Activated T-helper 2 cell treated with anti-CD3 and anti-CD28 coated beads, Interferon-gamma antibody, Interleukin-2, Interleukin-4, amounts not matched to agents 10 μg/mL and 5 μg/mL and 100 μg/mL, durations not matched to agents 14 hours and 24 hours and 36 hours (primary cell): ENCODE data around the gene FOXF2. TPM values are rescaled to one million over a fixed set of nuclear protein-coding genes. Genes with fewer than 3 reads are reported as not detected.

Experiments
- DNase-seq: peaks from one replicate; pipeline ENCODE4 v3.0.0; 2021; ENCODE audit warnings: low spot score
- H3K27ac Mint-ChIP-seq: one replicate; pipeline ENCODE4 v1.8.0; 2021; ENCODE audit warnings: mixed read lengths
- H3K27me3 Mint-ChIP-seq: one replicate; pipeline ENCODE4 v1.8.0; 2021; ENCODE audit warnings: low read depth, mixed read lengths
- H3K36me3 Mint-ChIP-seq: one replicate; pipeline ENCODE4 v1.8.0; 2021; ENCODE audit warnings: low read depth, mixed read lengths
- H3K4me1 Mint-ChIP-seq: one replicate; pipeline ENCODE4 v1.8.0; 2021; ENCODE audit warnings: low read depth, mixed read lengths
- H3K4me3 Mint-ChIP-seq: one replicate; pipeline ENCODE4 v1.8.0; 2021; ENCODE audit warnings: low read depth, mild to moderate bottlenecking, moderate library complexity, mixed read lengths
- H3K9me3 Mint-ChIP-seq: one replicate; pipeline ENCODE4 v1.8.0; 2021; ENCODE audit warnings: mixed read lengths
- intact Hi-C: fragments of 100-400 bp; cut with micrococcal nuclease; formaldehyde crosslinking; loops from one replicate; pipeline ENCODE4 v1.15.1; 2023
- total RNA-seq: library from RNA; stranded (reverse); gene quantifications from 2 replicates; pipeline ENCODE4 v1.2.3, GENCODE V29; 2022

FOXF2 gene
- total RNA-seq, 1 donor from 2014 or later = not detected

DNA sequence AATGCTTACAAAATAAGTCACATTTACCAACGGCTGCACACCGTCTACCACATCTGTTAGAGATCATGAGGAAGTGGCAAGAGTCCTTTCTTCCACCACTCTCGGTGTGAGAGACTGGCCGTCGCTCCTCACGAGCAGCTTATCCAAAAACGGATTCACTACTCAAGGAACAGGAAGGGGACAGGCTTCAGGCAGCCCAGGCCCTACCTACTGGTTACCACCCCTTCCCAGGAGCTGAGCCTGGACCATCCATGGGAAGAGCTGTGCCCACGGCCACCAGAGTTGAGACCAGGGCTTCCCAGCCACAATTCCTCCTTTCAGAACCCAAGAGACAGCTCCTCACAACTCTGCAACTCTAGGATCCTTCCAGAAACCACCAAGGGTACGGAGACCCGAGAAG lies 37.0 kb downstream of the FOXF2 start:
- no peaks in the 10 kb centered on the region for H3K9me3 Mint-ChIP-seq
- DNase-seq = no peak
- H3K4me1 Mint-ChIP-seq = peaks cover 2% of the 10 kb centered on the region
- no peaks in the 10 kb centered on the region for H3K36me3 Mint-ChIP-seq
- H3K4me3 Mint-ChIP-seq = no peak overlapping the region
- peaks cover 6% of the 10 kb centered on the region for H3K27me3 Mint-ChIP-seq
- H3K27ac Mint-ChIP-seq = no peak overlapping the region
- intact Hi-C loops = no loop called here

DNA sequence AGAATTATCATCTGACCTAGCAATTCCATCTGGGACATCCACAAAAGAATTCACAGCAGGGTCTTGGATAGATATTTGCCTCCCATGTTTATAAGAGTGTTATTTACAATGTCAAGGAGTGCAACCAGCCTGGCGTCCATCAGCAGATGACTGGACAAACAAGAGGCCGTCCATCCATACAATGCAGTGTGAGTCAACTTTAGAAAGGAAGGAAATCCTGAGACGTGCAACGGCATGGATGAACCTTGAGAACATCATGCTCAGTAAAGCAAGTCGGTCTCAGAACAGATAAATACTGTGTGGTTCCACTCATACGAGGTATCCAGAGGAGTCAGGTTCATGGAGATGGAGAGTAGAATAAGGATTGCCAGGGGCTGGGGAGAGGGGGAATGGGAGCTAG lies 46.4 kb downstream of the FOXF2 start:
- Mint-ChIP-seq H3K9me3 (no peaks in the 10 kb centered on the region), H3K4me3 (no peak overlapping the region), H3K27ac (no peak overlapping the region), H3K4me1 (no peaks in the 10 kb centered on the region), H3K27me3 (peaks cover 26% of the 10 kb centered on the region), H3K36me3 (no peaks in the 10 kb centered on the region)
- DNase-seq = no peak
- intact Hi-C loops = no loop called here

DNA sequence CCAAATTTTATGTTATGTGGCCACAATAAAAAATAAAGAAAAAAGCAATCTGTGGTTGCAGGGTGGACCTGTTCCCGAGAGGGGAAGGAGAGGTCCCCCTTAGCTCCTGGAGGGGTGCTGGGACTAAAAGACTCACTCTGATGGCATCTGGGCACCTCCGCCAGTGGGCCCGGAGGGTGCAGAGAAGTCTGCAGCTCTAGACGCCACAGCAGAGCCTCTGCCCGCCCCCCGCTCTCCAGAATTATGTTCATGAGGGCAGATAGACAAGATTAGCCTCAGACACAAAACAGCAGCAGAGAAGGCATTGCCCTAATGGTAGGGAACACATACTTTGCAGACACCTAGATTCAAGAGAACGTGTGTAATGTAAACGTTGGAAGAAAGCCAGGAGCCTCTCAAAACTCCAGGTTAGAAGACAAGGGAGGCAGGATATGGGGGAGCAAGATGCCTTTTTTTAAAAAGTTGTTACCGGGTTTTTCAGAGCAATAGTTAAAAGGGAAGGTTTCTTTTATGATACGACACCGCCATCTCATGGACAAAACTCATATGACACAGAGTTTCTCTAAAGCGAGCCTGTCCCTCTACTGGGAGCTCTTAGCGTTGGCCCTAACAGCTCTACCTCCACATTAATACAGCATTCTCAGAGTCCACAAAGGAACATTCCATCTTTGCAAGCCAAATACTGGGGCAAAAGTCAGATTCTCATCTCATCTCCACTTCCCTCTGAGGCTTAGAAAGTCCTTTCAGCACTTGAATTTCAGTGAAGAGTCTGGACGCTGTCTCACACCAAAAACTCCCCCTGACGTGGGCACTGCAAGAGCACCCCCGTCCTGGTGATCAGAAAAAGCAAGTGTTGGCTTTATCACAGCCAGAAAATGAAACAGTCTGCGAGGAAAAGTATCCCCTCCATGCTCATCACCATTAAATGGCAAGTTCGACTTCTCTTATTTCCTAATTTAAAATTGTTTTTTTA lies 47.2 kb downstream of the FOXF2 start:
- H3K4me1 Mint-ChIP-seq = no peaks in the 10 kb centered on the region

DNA sequence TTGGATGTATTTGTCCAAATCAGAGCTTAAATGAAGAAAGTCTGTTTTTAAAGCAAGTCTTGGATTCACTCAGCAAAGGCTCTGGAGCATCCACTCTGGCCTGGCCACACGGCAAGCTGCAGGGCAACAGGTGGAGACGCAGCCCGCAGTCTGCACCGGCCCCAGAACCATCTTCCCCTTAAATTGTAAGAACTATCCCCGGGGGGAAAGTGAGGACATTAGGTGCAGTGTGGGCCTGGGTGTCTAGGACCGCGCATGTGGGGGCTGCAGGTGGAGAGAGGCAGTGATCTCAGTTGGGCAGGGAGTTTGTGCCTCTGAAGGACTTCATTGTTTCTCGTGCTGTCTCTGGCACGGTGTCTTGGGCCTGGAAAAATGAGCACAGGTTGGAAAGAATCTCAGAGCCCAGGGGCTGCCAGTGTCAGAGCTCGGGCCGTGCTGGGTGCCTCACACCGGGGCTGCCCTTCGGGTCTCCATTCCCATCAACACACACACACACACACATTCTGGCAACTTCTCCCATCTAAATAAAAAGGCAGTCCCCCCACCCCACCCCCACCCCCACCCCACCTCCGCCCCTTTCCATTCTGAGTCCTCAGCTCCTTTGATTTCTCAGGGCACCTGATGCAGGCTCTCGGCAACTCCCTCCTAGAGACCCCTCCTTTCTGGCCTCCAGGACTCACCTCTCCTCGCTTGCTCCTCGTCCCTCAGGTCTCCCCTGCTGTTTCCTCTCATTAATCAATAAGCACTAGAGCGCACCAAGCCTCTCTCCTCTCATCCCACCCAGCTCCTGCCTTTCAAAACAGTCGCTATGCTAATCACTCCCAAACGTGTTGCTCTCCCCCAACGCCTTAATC lies 48.4 kb downstream of the FOXF2 start:
- Mint-ChIP-seq H3K4me3 (no peak overlapping the region), H3K4me1 (no peaks in the 10 kb centered on the region), H3K27ac (no peak overlapping the region), H3K36me3 (no peaks in the 10 kb centered on the region), H3K27me3 (peaks cover 26% of the 10 kb centered on the region), H3K9me3 (no peaks in the 10 kb centered on the region)
- intact Hi-C loops = no loop called here
- DNase-seq = no peak

More for the DNA sequence above, 47.2 kb downstream of the FOXF2 start:
- H3K27ac Mint-ChIP-seq = no peak overlapping the region
- H3K4me3 Mint-ChIP-seq = no peak overlapping the region
- H3K36me3 Mint-ChIP-seq = no peaks in the 10 kb centered on the region
- DNase-seq = peak; percentile 21
- intact Hi-C loops = no loop called here
- peaks cover 26% of the 10 kb centered on the region for H3K27me3 Mint-ChIP-seq
- H3K9me3 Mint-ChIP-seq = no peaks in the 10 kb centered on the region

DNA sequence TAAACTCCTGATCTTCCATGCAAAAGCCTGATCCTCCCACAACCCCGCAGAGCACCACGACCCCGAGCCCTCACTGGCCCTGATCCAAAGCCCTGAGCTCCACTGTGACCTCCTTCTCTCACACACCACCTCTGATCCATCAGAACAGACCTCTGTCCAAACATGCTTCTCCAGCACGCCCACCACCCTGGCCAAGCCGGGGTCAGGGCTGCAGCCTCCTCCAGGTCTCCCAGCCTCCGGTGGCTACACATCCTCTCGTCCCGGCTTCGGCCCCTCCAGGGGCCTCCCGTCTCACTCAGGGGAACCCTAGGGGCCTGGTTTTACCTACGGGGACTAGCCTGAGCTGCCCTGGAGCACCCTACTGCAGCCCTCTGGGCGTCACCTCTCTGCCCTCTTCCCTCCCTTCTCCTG lies 49.1 kb downstream of the FOXF2 start:
- no peak overlapping the region for H3K27ac Mint-ChIP-seq
- H3K36me3 Mint-ChIP-seq = no peaks in the 10 kb centered on the region
- peaks cover 26% of the 10 kb centered on the region for H3K27me3 Mint-ChIP-seq
- no peak for DNase-seq
- no peak overlapping the region for H3K4me3 Mint-ChIP-seq
- no peaks in the 10 kb centered on the region for H3K9me3 Mint-ChIP-seq
- no peaks in the 10 kb centered on the region for H3K4me1 Mint-ChIP-seq
- intact Hi-C loops = no loop called here

DNA sequence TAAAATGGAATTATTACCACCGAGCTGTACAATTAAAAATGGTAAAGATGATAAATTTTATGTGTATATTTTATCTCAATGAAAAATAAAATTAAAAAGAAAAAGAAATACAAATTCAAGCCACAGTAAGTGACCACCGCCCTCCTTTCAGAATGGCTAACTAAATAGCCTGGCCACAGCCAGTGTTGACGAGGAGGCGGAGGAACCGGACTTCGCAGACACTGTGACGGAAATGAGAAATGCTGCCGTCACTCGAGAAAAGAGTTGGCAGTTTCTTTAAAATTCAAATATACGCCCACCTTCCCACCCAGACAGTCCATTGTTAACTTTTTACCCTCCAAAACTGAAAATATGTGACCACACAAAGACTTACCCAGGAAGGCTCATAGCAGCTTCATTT lies 50.0 kb downstream of the FOXF2 start:
- H3K4me1 Mint-ChIP-seq = no peaks in the 10 kb centered on the region
- H3K27me3 Mint-ChIP-seq = peaks cover 26% of the 10 kb centered on the region
- no peaks in the 10 kb centered on the region for H3K36me3 Mint-ChIP-seq
- intact Hi-C loops = no loop called here
- H3K9me3 Mint-ChIP-seq = no peaks in the 10 kb centered on the region
- H3K27ac Mint-ChIP-seq = no peak overlapping the region
- H3K4me3 Mint-ChIP-seq = no peak overlapping the region
- no peak for DNase-seq

DNA sequence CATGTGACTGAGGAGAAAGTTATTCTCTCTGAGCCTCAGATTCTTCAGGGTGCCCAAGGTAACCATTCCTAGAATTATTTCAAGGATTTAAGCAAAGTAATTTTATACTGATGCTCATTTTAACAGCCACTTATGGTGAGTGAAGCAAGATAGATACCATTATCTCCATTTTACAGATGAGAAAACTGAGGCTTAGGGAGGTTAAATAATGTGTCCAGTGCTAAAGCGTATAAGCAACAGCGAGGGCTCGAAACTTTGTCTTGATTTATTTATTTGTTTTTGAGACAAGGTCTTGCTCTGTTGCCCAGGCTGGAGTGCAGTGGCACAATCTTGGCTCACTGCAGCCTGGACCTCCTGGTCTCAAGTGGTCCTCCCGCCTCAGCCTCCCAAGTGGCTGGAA lies 53.6 kb downstream of the FOXF2 start:
- Mint-ChIP-seq H3K4me3 (no peak overlapping the region), H3K27ac (no peak overlapping the region), H3K36me3 (no peaks in the 10 kb centered on the region), H3K4me1 (no peaks in the 10 kb centered on the region), H3K9me3 (no peaks in the 10 kb centered on the region), H3K27me3 (peaks cover 6% of the 10 kb centered on the region)
- intact Hi-C loops = no loop called here
- no peak for DNase-seq

Other genes starting within 250 kb of the FOXF2 start
- gene FOXQ1, start 77.5 kb upstream of the FOXF2 start, total RNA-seq = not detected in 2 replicates
- gene FOXC1, start 220.3 kb downstream of the FOXF2 start, total RNA-seq = 0.05 and 0.07 TPM in 2 replicates